Neutrophil (primary cell): Measurements from ENCODE around the gene AKAP6.

Source experiments
- H3K27ac ChIP-seq: fragments of 200-600 bp; sonication (generic); 2 replicates; pipeline ENCODE4 v1.5.1; 2016; ENCODE audit warnings: mild to moderate bottlenecking, moderate library complexity
- H3K27me3 ChIP-seq: fragments of 200-600 bp; sonication (generic); 2 replicates; pipeline ENCODE4 v1.6.0; 2016; ENCODE audit warnings: mild to moderate bottlenecking
- H3K36me3 ChIP-seq: fragments of 200-600 bp; sonication (generic); 2 replicates; pipeline ENCODE4 v1.5.1; 2017
- H3K4me1 ChIP-seq, 2 experiments: fragments of 200-600 bp in 1 of 2; sonication (generic) in 1 of 2; 1 replicate in 1 of 2; 2 replicates in 1 of 2; pipeline versions ENCODE4 v1.5.1 to v1.6.1; 2013 to 2016; ENCODE audit warnings: low read depth in 1 of 2, low read length in 1 of 2, mild to moderate bottlenecking in 1 of 2, moderate library complexity in 1 of 2; ENCODE audit not compliant: control insufficient read depth in 1 of 2, insufficient read depth in 1 of 2
- H3K4me3 ChIP-seq, 2 experiments: fragments of 200-600 bp in 1 of 2; sonication (generic) in 1 of 2; 1 replicate in 1 of 2; 2 replicates in 1 of 2; pipeline ENCODE4 v1.5.1; 2013 to 2016; ENCODE audit warnings: low read depth in 1 of 2, low read length in 1 of 2, mild to moderate bottlenecking in 1 of 2, moderate library complexity in 1 of 2
- H3K9me3 ChIP-seq: fragments of 200-600 bp; sonication (generic); 2 replicates; pipeline ENCODE4 v1.5.1; 2016
- CTCF ChIP-seq: fragments of 200-600 bp; sonication (generic); IDR thresholded peaks from 2 replicates; pipeline ENCODE4 v1.5.1; 2016; ENCODE audit warnings: antibody characterized with exemption

Gene AKAP6

GRCh38 chr14:32756775-32757174 lies 427.7 kb downstream of the AKAP6 start:
- Histone ChIP-seq H3K27ac (no peak overlapping the region), H3K36me3 (no peaks in the 10 kb centered on the region), H3K27me3 (no peaks in the 10 kb centered on the region), H3K4me3 (no peak overlapping the region), H3K4me1 (no peaks in the 10 kb centered on the region), H3K9me3 (peaks cover 5% of the 10 kb centered on the region)
- TF ChIP-seq CTCF = no peak

- H3K9me3 ChIP-seq = peaks cover 5% of the 10 kb centered on the region
- no peaks in the 10 kb centered on the region for H3K27me3 ChIP-seq
- no peak for TF ChIP-seq CTCF
- H3K27ac ChIP-seq = no peak overlapping the region
- H3K4me1 ChIP-seq = no peaks in the 10 kb centered on the region
- H3K4me3 ChIP-seq = no peak overlapping the region
- H3K36me3 ChIP-seq = no peaks in the 10 kb centered on the region
Measured at GRCh38 chr14:32757568-32757967, 428.5 kb downstream of the AKAP6 start.

GRCh38 chr14:32761381-32761968 lies 432.4 kb downstream of the AKAP6 start:
- Histone ChIP-seq H3K4me3 (no peak overlapping the region), H3K36me3 (no peaks in the 10 kb centered on the region), H3K4me1 (no peaks in the 10 kb centered on the region), H3K27me3 (no peaks in the 10 kb centered on the region), H3K9me3 (no peaks in the 10 kb centered on the region), H3K27ac (no peak overlapping the region)
- TF ChIP-seq CTCF = no peak

GRCh38 chr14:32762886-32763285 lies 433.8 kb downstream of the AKAP6 start:
- Histone ChIP-seq H3K4me3 (no peak overlapping the region), H3K9me3 (no peaks in the 10 kb centered on the region), H3K27ac (no peak overlapping the region), H3K36me3 (no peaks in the 10 kb centered on the region), H3K4me1 (no peaks in the 10 kb centered on the region), H3K27me3 (no peaks in the 10 kb centered on the region)
- TF ChIP-seq CTCF = no peak

GRCh38 chr14:32763673-32764072 lies 434.6 kb downstream of the AKAP6 start:
- H3K4me1 ChIP-seq = no peaks in the 10 kb centered on the region
- no peaks in the 10 kb centered on the region for H3K9me3 ChIP-seq
- no peak overlapping the region for H3K27ac ChIP-seq
- no peak overlapping the region for H3K4me3 ChIP-seq
- H3K27me3 ChIP-seq = no peaks in the 10 kb centered on the region
- no peak for TF ChIP-seq CTCF
- no peaks in the 10 kb centered on the region for H3K36me3 ChIP-seq

- no peak overlapping the region for H3K27ac ChIP-seq
- H3K9me3 ChIP-seq = no peaks in the 10 kb centered on the region
- no peak overlapping the region for H3K4me3 ChIP-seq
- H3K27me3 ChIP-seq = no peaks in the 10 kb centered on the region
- H3K36me3 ChIP-seq = no peaks in the 10 kb centered on the region
- H3K4me1 ChIP-seq = no peaks in the 10 kb centered on the region
- no peak for TF ChIP-seq CTCF
Measured at GRCh38 chr14:32764131-32764530, 435.0 kb downstream of the AKAP6 start.
